ENCODE data around the gene AKAP5.

AKAP5 gene

DNA sequence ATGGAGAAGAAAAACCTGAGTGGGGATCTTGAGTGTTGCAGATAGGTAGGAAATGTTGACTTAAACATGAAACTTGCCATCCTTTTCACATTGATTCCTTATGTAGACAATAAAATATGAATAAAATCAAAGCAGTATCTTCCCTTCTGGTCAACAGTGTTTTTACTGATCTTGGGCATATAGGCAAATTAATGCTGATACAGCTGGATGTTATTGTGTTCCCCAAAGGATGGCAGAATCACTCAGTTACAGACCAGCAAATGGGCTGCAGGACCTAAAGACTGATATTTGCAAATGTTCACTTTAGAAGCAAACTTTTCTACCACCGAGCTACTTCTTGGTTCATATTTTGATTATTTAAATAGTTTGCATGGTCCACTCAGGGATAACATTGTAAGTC is 43.3 kb upstream of the AKAP5 start:
- no peak for FAIRE-seq
- TF ChIP-seq CTCF (IDR thresholded peaks at IDR 0.05; ENCODE audit: insufficient read depth, missing control alignments), result no peak
- DNase-seq (ENCODE audit: insufficient read length, low spot score), result no peak

DNA sequence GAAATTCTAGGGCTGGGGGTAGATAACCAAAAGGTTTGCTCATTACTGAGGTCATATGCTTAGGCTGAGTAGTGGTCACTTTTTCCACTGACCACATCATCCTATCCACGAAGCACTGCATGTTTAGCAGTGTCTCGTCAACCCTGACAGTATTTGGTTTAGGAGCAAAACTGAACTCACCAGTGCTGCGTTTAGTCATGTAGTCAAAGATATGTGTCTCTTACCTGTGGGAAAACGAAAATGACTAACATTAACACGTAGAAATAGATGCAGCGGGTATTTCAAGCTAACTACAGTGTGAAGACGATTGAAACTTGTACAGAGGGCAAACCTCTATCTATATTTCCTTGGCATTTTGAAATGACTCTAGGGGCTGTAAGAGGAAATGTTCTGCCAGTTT is 42.5 kb upstream of the AKAP5 start:
- DNase-seq (ENCODE audit: insufficient read length, low spot score), result no peak
- TF ChIP-seq CTCF (IDR thresholded peaks at IDR 0.05; ENCODE audit: insufficient read depth, missing control alignments), result no peak
- FAIRE-seq, result no peak

- FAIRE-seq (no peak), DNase-seq (ENCODE audit: insufficient read length, low spot score) (no peak)
- no peak for TF ChIP-seq CTCF (IDR thresholded peaks at IDR 0.05; ENCODE audit: insufficient read depth, missing control alignments)
Observed at GRCh38 chr14:64423987-64424386, 41.3 kb upstream of the AKAP5 start.

DNA sequence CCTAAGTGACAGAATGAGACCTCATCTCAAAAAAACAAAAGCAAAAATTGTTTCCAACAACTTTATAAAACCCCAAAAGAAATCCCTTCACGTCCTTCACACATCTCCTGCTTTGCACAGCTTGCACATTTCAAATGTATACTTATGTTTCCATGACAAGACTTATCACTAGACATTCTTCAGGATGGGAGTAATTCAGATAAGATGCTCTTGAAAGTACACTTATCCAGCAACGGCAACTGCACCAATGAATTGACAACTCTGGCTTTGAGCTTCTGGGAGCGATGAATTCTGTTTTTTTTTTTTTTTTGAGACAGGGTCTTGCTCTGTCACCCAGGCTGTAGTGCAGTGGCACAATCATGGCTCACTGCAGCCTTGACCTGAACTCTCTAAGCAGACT is 30.8 kb upstream of the AKAP5 start:
- TF ChIP-seq CTCF (IDR thresholded peaks at IDR 0.05; ENCODE audit: insufficient read depth, missing control alignments), result no peak
- DNase-seq (ENCODE audit: insufficient read length, low spot score) (no peak), FAIRE-seq (no peak)

DNA sequence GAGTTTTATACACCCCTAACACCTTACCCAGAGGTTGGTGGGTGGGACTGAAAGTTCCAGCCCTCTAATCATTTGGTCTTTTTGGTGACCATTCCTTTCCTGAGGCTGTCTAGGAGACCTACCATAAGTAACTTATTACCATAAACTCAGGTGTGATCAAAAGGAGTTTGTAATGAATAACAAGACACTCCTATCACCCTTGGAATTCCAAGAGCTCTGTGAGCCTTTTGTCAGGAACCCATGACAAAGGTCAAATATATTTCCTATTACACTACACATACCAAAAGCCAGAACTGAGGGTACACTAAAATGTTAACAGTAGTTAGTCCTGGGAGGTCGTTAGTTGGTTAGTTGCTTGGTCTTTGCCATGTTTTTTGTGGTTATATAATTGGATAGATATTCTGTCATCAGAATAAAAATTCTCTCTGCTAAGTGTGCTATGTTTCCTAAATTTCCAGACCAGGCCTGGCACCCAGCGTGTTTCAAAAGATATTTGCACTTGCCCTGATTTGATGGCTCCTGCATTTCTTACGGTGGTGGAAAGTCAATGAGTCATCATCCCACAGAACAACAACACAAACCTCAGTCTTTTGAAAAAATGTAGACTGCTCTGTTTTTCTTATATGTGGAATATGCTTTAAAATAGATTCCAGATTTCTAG is 27.0 kb upstream of the AKAP5 start:
- DNase-seq (ENCODE audit: insufficient read length, low spot score) (no peak), FAIRE-seq (no peak)
- no peak for TF ChIP-seq CTCF (IDR thresholded peaks at IDR 0.05; ENCODE audit: insufficient read depth, missing control alignments)

- TF ChIP-seq CTCF (IDR thresholded peaks at IDR 0.05; ENCODE audit: insufficient read depth, missing control alignments), result no peak
- DNase-seq (ENCODE audit: insufficient read length, low spot score), result no peak
- FAIRE-seq, result no peak
Observed at GRCh38 chr14:64439141-64439540, 26.2 kb upstream of the AKAP5 start.

- DNase-seq (ENCODE audit: insufficient read length, low spot score) (no peak), FAIRE-seq (no peak)
- TF ChIP-seq CTCF (IDR thresholded peaks at IDR 0.05; ENCODE audit: insufficient read depth, missing control alignments), result no peak
Observed at GRCh38 chr14:64440494-64440893, 24.8 kb upstream of the AKAP5 start.
